Endodermal cell (in vitro differentiated cells): ENCODE measurements around the gene FGD3. TPM values are rescaled to one million over a fixed set of nuclear protein-coding genes. Genes with fewer than 3 reads are reported as not detected.

ENCODE experiments used
- DNase-seq: peaks from one replicate; pipeline ENCODE4 v3.0.0-alpha.2; 2017
- H3K27ac ChIP-seq: 2 replicates; pipeline ENCODE4 v1.5.1; 2013; ENCODE audit warnings: mild to moderate bottlenecking, low read depth, low read length, moderate library complexity
- H3K27me3 ChIP-seq: 2 replicates; pipeline ENCODE4 v1.6.1; 2013; ENCODE audit warnings: mild to moderate bottlenecking, low read length, moderate library complexity; ENCODE audit not compliant: insufficient read depth, control insufficient read depth, poor library complexity, severe bottlenecking
- H3K36me3 ChIP-seq: 2 replicates; pipeline ENCODE4 v1.7.0; 2013; ENCODE audit warnings: mild to moderate bottlenecking, low read length, moderate library complexity; ENCODE audit not compliant: control insufficient read depth, insufficient read depth
- H3K4me1 ChIP-seq: one replicate; pipeline ENCODE4 v1.7.0; 2013; ENCODE audit warnings: low read length; ENCODE audit not compliant: control insufficient read depth, insufficient read depth
- H3K4me3 ChIP-seq: 2 replicates; pipeline ENCODE4 v1.5.1; 2013; ENCODE audit warnings: mild to moderate bottlenecking, low read length, moderate library complexity
- H3K9ac ChIP-seq: 2 replicates; pipeline ENCODE4 v1.6.1; 2013; ENCODE audit warnings: mild to moderate bottlenecking, low read length, moderate library complexity; ENCODE audit not compliant: poor library complexity, severe bottlenecking; ENCODE audit errors: extremely low read depth
- H3K9me3 ChIP-seq: 2 replicates; pipeline ENCODE4 v1.6.1; 2013; ENCODE audit warnings: mild to moderate bottlenecking, low read length, moderate library complexity; ENCODE audit not compliant: control insufficient read depth
- H3K27ac Mint-ChIP-seq: 2 replicates; pipeline ENCODE4 v1.8.0; 2020; ENCODE audit warnings: mixed read lengths
- H3K27me3 Mint-ChIP-seq: 2 replicates; pipeline ENCODE4 v1.8.0; 2021; ENCODE audit warnings: mild to moderate bottlenecking, mixed read lengths; ENCODE audit not compliant: insufficient read depth
- H3K36me3 Mint-ChIP-seq: 2 replicates; pipeline ENCODE4 v1.8.0; 2020; ENCODE audit warnings: low read depth, mixed read lengths
- H3K4me1 Mint-ChIP-seq: 2 replicates; pipeline ENCODE4 v1.8.0; 2020; ENCODE audit warnings: mixed read lengths
- H3K4me3 Mint-ChIP-seq: 2 replicates; pipeline ENCODE4 v1.8.0; 2020; ENCODE audit warnings: mild to moderate bottlenecking, moderate library complexity, mixed read lengths
- H3K9me3 Mint-ChIP-seq: 2 replicates; pipeline ENCODE4 v1.8.0; 2020; ENCODE audit warnings: mild to moderate bottlenecking, mixed read lengths
- CTCF ChIP-seq: fragments of 200-600 bp; sonication (generic); conservative IDR thresholded peaks from 2 replicates; pipeline ENCODE4 v1.5.0; 2021; ENCODE audit warnings: antibody characterized with exemption, mild to moderate bottlenecking
- WGBS, 2 experiments: methylation state at CpG; one replicate each; pipeline versions ENCODE4 v1.1.5 to v1.1.7; 2013; ENCODE audit warnings: missing lambda C conversion rate in 2 of 2, mixed read lengths in 1 of 2; ENCODE audit not compliant: insufficient coverage in 1 of 2, insufficient read length in 1 of 2; 5-methylcytosine and 5-hydroxymethylcytosine counted together
- total RNA-seq, 2 donors: library from RNA; stranded (reverse); fragmentation: NEBNext Ultra II Directional in 1 of 2; extraction: Animal tissue kit (Norgen Biotek cat#: 25700) in 1 of 2; gene quantifications; 2 replicates in 1 of 2; 3 replicates in 1 of 2; pipeline ENCODE4 v1.2.1, GENCODE V29; 2021

FGD3 gene
- total RNA-seq, 2 donors from 2014 or later: 1.4 to 1.9 TPM

GRCh38 chr9:93048566-93049448, 101.5 kb downstream of the FGD3 start:
- Histone ChIP-seq H3K4me3 (no peak overlapping the region), H3K27me3 (no peaks in the 10 kb centered on the region), H3K9ac (no peak overlapping the region), H3K4me1 (peaks cover 5% of the 10 kb centered on the region), H3K9me3 (no peaks in the 10 kb centered on the region), H3K36me3 (no peaks in the 10 kb centered on the region), H3K27ac (no peak overlapping the region)
- H3K9me3 Mint-ChIP-seq: peaks cover 2% of the 10 kb centered on the region
- H3K27me3 Mint-ChIP-seq: no peaks in the 10 kb centered on the region
- no peak overlapping the region for H3K27ac Mint-ChIP-seq
- no peaks in the 10 kb centered on the region for H3K36me3 Mint-ChIP-seq
- 90 to 93% methylated on average over 7 to 8 of the region's 8 CpGs for WGBS, 2 experiments
- DNase-seq: no peak
- no peak overlapping the region for H3K4me3 Mint-ChIP-seq
- no peak for TF ChIP-seq CTCF
- H3K4me1 Mint-ChIP-seq: peaks cover 7% of the 10 kb centered on the region

- H3K9me3 ChIP-seq: no peaks in the 10 kb centered on the region
- H3K27ac ChIP-seq: no peak overlapping the region
- no peak for DNase-seq
- Mint-ChIP-seq H3K4me1 (peaks cover 10% of the 10 kb centered on the region), H3K36me3 (no peaks in the 10 kb centered on the region), H3K9me3 (peaks cover 2% of the 10 kb centered on the region), H3K27me3 (no peaks in the 10 kb centered on the region), H3K4me3 (no peak overlapping the region), H3K27ac (peak overlapping the region; percentile 31)
- no peak overlapping the region for H3K4me3 ChIP-seq
- TF ChIP-seq CTCF: no peak
- peaks cover 5% of the 10 kb centered on the region for H3K4me1 ChIP-seq
- H3K9ac ChIP-seq: no peak overlapping the region
- no peaks in the 10 kb centered on the region for H3K27me3 ChIP-seq
- H3K36me3 ChIP-seq: no peaks in the 10 kb centered on the region
- WGBS, 2 experiments: 89 to 93% methylated on average over 4 of the region's 4 CpGs
Observed at GRCh38 chr9:93049491-93049890, 102.2 kb downstream of the FGD3 start.

- peaks cover 2% of the 10 kb centered on the region for H3K9me3 Mint-ChIP-seq
- H3K4me3 Mint-ChIP-seq: no peak overlapping the region
- no peaks in the 10 kb centered on the region for H3K9me3 ChIP-seq
- H3K9ac ChIP-seq: no peak overlapping the region
- H3K4me1 ChIP-seq: peaks cover 5% of the 10 kb centered on the region
- H3K36me3 Mint-ChIP-seq: no peaks in the 10 kb centered on the region
- no peaks in the 10 kb centered on the region for H3K27me3 Mint-ChIP-seq
- no peak for DNase-seq
- H3K27ac Mint-ChIP-seq: no peak overlapping the region
- peaks cover 10% of the 10 kb centered on the region for H3K4me1 Mint-ChIP-seq
- no peaks in the 10 kb centered on the region for H3K36me3 ChIP-seq
- H3K27ac ChIP-seq: no peak overlapping the region
- TF ChIP-seq CTCF: no peak
- no peak overlapping the region for H3K4me3 ChIP-seq
- no peaks in the 10 kb centered on the region for H3K27me3 ChIP-seq
- 87 to 93% methylated on average over 4 of the region's 4 CpGs for WGBS, 2 experiments
Observed at GRCh38 chr9:93050231-93050630, 102.9 kb downstream of the FGD3 start.
